Activated CD8-positive, alpha-beta T cell treated with anti-CD3 and anti-CD28 coated beads, Interleukin-2, amount 10 ng/mL, durations not matched to agents 7 days and 5 days (primary cell): ENCODE measurements around the gene GLP1R. TPM values are rescaled to one million over a fixed set of nuclear protein-coding genes. Genes with fewer than 3 reads are reported as not detected.

Source experiments
- ATAC-seq: fragments of 150-1000 bp; cut with Tn5 transposase; one replicate; pipeline ENCODE4 v1.10.0; 2021; ENCODE audit warnings: moderate library complexity
- CTCF ChIA-PET: fragments of 350-600 bp; sonication (Branson Sonifier 250); formaldehyde crosslinking; loops from one replicate; lab custom pipeline; 2021; ENCODE audit warnings: antibody characterized with exemption; lab: Charles Lee
- POLR2A ChIA-PET: fragments of 350-600 bp; sonication (Branson Sonifier 250); formaldehyde crosslinking; loops from one replicate; lab custom pipeline; 2021; ENCODE audit warnings: antibody characterized with exemption; lab: Charles Lee
- DNase-seq: peaks from one replicate; pipeline ENCODE4 v3.0.0-alpha.2; 2020
- H3K27ac Mint-ChIP-seq: one replicate; pipeline ENCODE4 v1.8.0; 2021; ENCODE audit warnings: mild to moderate bottlenecking, mixed read lengths
- H3K27me3 Mint-ChIP-seq: one replicate; pipeline ENCODE4 v1.8.0; 2021; ENCODE audit warnings: low read depth, mixed read lengths
- H3K36me3 Mint-ChIP-seq: one replicate; pipeline ENCODE4 v1.8.0; 2021; ENCODE audit warnings: low read depth, mixed read lengths
- H3K4me1 Mint-ChIP-seq: one replicate; pipeline ENCODE4 v1.8.0; 2021; ENCODE audit warnings: low read depth, mixed read lengths
- H3K4me3 Mint-ChIP-seq: one replicate; pipeline ENCODE4 v1.8.0; 2021; ENCODE audit warnings: mild to moderate bottlenecking, mixed read lengths
- H3K9me3 Mint-ChIP-seq: one replicate; pipeline ENCODE4 v1.8.0; 2022; ENCODE audit warnings: mixed read lengths; ENCODE audit not compliant: insufficient read depth
- total RNA-seq, 2 experiments: library from RNA; stranded (reverse); gene quantifications; one replicate each; pipeline ENCODE4 v1.2.3, GENCODE V29; 2021

The GLP1R gene
- total RNA-seq, 2 experiments from 2014 or later = not detected

DNA sequence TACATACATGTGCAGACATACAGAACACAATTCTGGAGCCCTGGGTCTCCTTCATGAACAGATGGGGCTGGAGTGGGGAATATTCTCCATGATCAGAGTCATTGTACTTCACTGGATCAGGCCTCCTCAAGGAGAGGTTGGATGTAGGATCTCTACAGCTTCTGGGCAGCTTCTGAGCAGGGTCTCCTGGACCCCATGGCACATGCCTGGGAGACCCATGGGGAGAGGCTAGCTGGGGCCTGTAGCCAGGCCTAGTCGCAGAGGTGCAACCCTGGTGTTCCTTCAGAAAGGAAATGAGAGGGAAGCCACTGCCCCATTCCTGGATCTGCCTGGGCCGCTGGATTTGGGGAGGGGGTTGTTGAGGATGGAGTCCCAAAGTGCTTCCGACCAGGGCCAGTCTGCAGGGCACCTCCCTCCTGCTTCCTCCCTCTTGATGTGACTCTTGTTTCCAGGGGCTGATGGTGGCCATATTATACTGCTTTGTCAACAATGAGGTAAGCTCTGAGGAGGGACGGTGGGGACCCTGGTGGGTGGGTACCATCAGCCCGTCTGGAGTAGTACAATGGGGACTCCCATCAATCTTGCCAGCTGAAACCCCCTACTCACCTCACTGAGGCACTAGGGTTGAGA is 31.8 kb downstream of the GLP1R start:
- no peak overlapping the region for H3K27ac Mint-ChIP-seq
- no peaks in the 10 kb centered on the region for H3K4me1 Mint-ChIP-seq
- no peak overlapping the region for H3K4me3 Mint-ChIP-seq
- ChIA-PET POLR2A (no interaction called here), CTCF (no interaction called here)
- peaks cover 2% of the 10 kb centered on the region for H3K27me3 Mint-ChIP-seq
- ATAC-seq (no peak), DNase-seq (no peak)
- no peaks in the 10 kb centered on the region for H3K9me3 Mint-ChIP-seq
- H3K36me3 Mint-ChIP-seq = no peaks in the 10 kb centered on the region

DNA sequence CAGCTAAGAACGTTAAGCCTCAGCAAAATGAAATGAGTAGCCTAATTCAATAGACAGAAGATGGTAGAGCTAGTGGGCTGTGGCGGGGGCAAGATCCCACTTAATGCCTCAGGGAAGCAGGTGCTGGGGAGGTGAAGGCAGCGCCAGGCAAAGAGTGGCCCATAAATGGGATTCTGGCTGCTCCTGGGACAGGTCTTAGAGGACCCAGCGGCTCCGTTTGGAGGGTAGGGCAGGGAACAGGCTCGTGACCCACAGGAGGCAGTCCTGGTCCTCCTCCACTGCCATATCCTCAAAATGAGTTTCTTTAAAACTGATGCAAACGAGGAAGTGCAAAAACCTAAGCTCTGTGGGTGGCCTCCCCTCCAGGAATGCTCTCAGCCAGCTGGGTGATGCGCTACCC is 33.7 kb downstream of the GLP1R start:
- Mint-ChIP-seq H3K4me3 (no peak overlapping the region), H3K36me3 (no peaks in the 10 kb centered on the region), H3K27me3 (peaks cover 2% of the 10 kb centered on the region), H3K27ac (no peak overlapping the region), H3K9me3 (no peaks in the 10 kb centered on the region), H3K4me1 (peaks cover 13% of the 10 kb centered on the region)
- CTCF ChIA-PET = no interaction called here
- no peak for ATAC-seq
- POLR2A ChIA-PET = no interaction called here
- no peak for DNase-seq

DNA sequence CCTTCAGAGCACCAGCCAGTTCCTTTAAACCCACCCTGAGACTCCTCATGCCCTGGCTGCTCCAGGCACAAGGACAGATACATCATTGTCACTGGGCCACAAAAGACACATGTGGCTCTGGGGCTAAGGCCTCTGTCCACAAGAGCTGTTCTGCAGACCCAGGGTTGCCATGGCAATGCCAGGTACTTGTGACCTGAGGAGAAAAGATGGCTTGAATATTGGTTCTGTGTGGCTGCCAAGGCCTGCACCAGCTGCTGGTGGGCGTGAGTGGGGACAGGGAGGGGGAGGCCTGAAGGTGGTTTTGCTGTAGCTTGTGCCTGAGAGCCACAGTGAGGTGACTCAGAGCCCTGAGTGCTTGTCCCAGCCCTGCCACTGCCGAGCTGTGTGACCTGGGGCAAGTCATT is 34.7 kb downstream of the GLP1R start:
- Mint-ChIP-seq H3K36me3 (no peaks in the 10 kb centered on the region), H3K9me3 (no peaks in the 10 kb centered on the region), H3K27me3 (peaks cover 9% of the 10 kb centered on the region), H3K4me3 (no peak overlapping the region), H3K4me1 (peaks cover 13% of the 10 kb centered on the region), H3K27ac (no peak overlapping the region)
- ChIA-PET CTCF (no interaction called here), POLR2A (interaction anchor here (0.9 to 1.9 kb wide), 2 partner anchors 10 to 32 kb away, joined by 5 to 6 read pairs; partner anchors contain the start of gene SAYSD1)
- ATAC-seq (no peak), DNase-seq (no peak)

DNA sequence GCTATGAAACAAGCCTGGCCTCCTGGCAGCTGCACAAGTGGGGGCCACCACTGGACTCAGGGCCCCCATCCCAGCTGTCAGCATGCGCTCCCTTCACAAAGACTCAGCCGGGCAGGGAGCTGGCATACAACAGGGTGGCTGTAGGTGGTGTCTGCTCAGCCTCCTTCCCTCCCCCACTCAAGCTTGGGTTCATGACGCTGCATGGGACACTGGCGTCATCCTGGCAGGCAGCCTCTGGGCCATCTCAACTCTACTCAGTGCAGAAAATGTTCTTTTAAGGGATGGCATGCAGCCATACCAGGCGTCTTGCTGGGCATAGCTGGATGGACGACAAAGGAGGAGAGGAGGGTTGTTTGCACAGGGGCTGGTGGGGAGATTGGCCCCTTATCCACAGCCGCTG is 35.9 kb downstream of the GLP1R start:
- Mint-ChIP-seq H3K4me1 (peaks cover 13% of the 10 kb centered on the region), H3K27me3 (peaks cover 20% of the 10 kb centered on the region), H3K27ac (no peak overlapping the region), H3K9me3 (no peaks in the 10 kb centered on the region), H3K36me3 (no peaks in the 10 kb centered on the region), H3K4me3 (no peak overlapping the region)
- ATAC-seq (no peak), DNase-seq (no peak)
- ChIA-PET POLR2A (interaction anchor here (1.9 kb wide), 1 partner anchor 30 kb away, joined by 6 read pairs; the partner anchor contains the start of gene SAYSD1), CTCF (no interaction called here)

DNA sequence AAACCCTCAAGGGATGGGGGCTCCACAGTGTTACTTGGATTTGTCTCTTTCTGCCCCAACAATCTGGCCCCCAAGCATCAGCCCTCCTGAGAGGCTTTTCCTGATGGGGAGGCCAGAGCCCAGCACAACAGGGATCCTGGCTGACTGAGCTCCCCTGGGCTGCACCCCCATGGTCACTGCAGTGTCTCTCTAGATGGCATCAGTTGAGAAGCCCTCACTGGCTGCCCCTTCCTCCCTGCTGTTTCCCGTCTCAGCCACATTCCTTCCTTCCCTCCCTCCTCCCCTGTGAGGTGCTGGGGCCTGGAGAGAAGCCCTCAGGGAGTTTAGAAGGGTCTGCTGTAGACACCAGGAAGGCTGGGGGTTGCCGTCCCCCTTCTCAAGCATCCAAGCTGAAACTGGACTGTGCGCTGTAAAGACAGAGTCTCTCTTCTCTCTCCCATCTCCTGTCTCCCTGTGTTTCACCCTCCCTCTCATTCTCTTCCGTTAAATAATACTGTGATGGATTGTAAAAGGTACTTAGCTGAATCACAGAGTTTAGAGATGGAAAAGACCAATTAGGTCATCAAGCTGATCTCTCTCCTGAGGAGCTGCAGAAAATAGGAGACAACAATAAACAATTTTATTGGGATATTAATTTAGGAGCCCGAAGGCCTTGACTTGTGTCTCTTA is 36.7 kb downstream of the GLP1R start:
- Mint-ChIP-seq H3K4me3 (no peak overlapping the region), H3K9me3 (no peaks in the 10 kb centered on the region), H3K27ac (no peak overlapping the region), H3K4me1 (peaks cover 13% of the 10 kb centered on the region), H3K27me3 (peaks cover 21% of the 10 kb centered on the region), H3K36me3 (no peaks in the 10 kb centered on the region)
- ChIA-PET POLR2A (interaction anchor here (1.9 kb wide), 1 partner anchor 29 kb away, joined by 6 read pairs; the partner anchor contains the start of gene SAYSD1), CTCF (no interaction called here)
- ATAC-seq (no peak), DNase-seq (no peak)

- ATAC-seq (peak; percentile 26), DNase-seq (peak; percentile 42)
- Mint-ChIP-seq H3K36me3 (no peaks in the 10 kb centered on the region), H3K9me3 (no peaks in the 10 kb centered on the region), H3K4me3 (no peak overlapping the region), H3K27me3 (peaks cover 31% of the 10 kb centered on the region), H3K4me1 (peaks cover 13% of the 10 kb centered on the region), H3K27ac (no peak overlapping the region)
- CTCF ChIA-PET = interaction anchor here (2.8 kb wide), 1 partner anchor 224 kb away, joined by 11 read pairs; no protein-coding TSS in a partner anchor
- POLR2A ChIA-PET = no interaction called here
Measured at GRCh38 chr6:39086294-39086693, 37.7 kb downstream of the GLP1R start.

DNA sequence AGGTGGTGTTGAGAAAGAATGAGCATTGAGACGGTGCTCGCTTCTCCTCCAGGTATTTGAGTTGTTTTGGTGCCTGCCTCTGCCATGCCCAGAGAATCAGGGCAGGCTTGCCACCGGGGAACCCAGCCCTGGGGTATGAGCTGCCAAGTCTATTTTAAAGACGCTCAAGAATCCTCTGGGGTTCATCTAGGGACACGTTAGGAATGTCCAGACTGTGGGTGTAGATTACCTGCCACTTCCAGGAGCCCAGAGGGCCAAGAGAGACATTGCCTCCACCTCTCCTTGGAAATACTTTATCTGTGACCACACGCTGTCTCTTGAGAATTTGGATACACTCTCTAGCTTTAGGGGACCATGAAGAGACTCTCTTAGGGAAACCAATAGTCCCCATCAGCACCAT is 38.1 kb downstream of the GLP1R start:
- no peaks in the 10 kb centered on the region for H3K9me3 Mint-ChIP-seq
- DNase-seq (no peak), ATAC-seq (no peak)
- no peaks in the 10 kb centered on the region for H3K36me3 Mint-ChIP-seq
- CTCF ChIA-PET = interaction anchor here (2.8 kb wide), 1 partner anchor 223 kb away, joined by 11 read pairs; no protein-coding TSS in a partner anchor
- H3K27me3 Mint-ChIP-seq = peaks cover 32% of the 10 kb centered on the region
- POLR2A ChIA-PET = no interaction called here
- peaks cover 13% of the 10 kb centered on the region for H3K4me1 Mint-ChIP-seq
- H3K27ac Mint-ChIP-seq = no peak overlapping the region
- H3K4me3 Mint-ChIP-seq = no peak overlapping the region

DNA sequence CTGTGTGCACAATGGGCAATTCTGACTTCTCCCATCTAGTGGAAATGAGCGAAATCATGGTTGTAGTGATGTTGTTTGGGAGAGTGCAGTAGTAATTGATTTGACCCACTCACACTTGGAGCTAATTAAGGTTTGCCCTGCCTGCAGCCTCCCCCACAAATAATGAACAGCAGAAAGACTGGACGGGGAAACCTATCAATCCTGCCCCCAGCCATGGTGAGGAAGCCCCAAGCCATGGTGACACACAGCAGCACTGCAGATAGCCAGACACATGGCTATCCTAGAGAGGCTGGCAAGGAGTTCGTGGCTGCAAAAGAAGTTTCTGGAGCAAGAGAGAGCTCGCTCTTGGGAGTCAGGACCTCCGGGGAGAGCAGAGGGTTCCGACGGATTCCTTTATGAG is 38.6 kb downstream of the GLP1R start:
- DNase-seq (no peak), ATAC-seq (no peak)
- H3K9me3 Mint-ChIP-seq = no peaks in the 10 kb centered on the region
- CTCF ChIA-PET = interaction anchor here (1.0 to 2.8 kb wide), 3 partner anchors 13 to 223 kb away, joined by 3 to 11 read pairs (median 3); no protein-coding TSS in a partner anchor
- no peak overlapping the region for H3K4me3 Mint-ChIP-seq
- peaks cover 36% of the 10 kb centered on the region for H3K27me3 Mint-ChIP-seq
- no peaks in the 10 kb centered on the region for H3K36me3 Mint-ChIP-seq
- H3K27ac Mint-ChIP-seq = no peak overlapping the region
- POLR2A ChIA-PET = no interaction called here
- peaks cover 13% of the 10 kb centered on the region for H3K4me1 Mint-ChIP-seq

DNA sequence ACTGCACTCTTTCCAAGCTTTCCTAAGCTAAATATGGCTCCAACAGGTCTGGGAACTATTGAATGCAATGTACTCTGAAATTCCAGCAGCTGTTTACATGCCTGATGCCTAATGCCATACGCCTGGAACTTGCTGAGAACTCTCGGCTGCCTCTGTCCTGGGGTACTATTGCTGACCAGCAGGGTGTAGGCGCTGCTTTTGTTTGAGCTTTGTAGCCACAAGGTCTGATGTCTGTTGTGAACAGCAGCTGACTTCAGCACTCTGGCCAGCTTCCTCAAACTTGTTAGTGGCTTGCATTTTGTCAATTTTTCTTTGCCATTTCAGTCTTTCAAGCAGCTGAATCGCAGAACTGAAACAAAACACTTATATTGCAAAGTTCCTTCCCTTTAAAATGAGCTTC is 39.8 kb downstream of the GLP1R start:
- DNase-seq (peak; percentile 42), ATAC-seq (peak; percentile 61)
- ChIA-PET POLR2A (interaction anchor here (1.2 kb wide), 1 partner anchor 14 kb away, joined by 3 read pairs; no protein-coding TSS in a partner anchor), CTCF (interaction anchor here (0.5 to 2.8 kb wide), 14 partner anchors 12 to 405 kb away, joined by 3 to 12 read pairs (median 4); partner anchors contain the start of gene SAYSD1)
- Mint-ChIP-seq H3K36me3 (no peaks in the 10 kb centered on the region), H3K9me3 (no peaks in the 10 kb centered on the region), H3K4me1 (peaks cover 13% of the 10 kb centered on the region), H3K4me3 (no peak overlapping the region), H3K27ac (no peak overlapping the region), H3K27me3 (peaks cover 44% of the 10 kb centered on the region)

- H3K27me3 Mint-ChIP-seq = peaks cover 47% of the 10 kb centered on the region
- POLR2A ChIA-PET = no interaction called here
- DNase-seq (no peak), ATAC-seq (no peak)
- H3K4me1 Mint-ChIP-seq = peaks cover 13% of the 10 kb centered on the region
- no peak overlapping the region for H3K27ac Mint-ChIP-seq
- no peak overlapping the region for H3K4me3 Mint-ChIP-seq
- H3K9me3 Mint-ChIP-seq = no peaks in the 10 kb centered on the region
- no peaks in the 10 kb centered on the region for H3K36me3 Mint-ChIP-seq
- CTCF ChIA-PET = no interaction called here
Measured at GRCh38 chr6:39090036-39090435, 41.5 kb downstream of the GLP1R start.

GRCh38 chr6:39091220-39091619 is 42.6 kb downstream of the GLP1R start:
- no peaks in the 10 kb centered on the region for H3K9me3 Mint-ChIP-seq
- H3K4me3 Mint-ChIP-seq = no peak overlapping the region
- H3K27ac Mint-ChIP-seq = no peak overlapping the region
- ATAC-seq (no peak), DNase-seq (no peak)
- H3K27me3 Mint-ChIP-seq = peaks cover 47% of the 10 kb centered on the region
- ChIA-PET POLR2A (no interaction called here), CTCF (interaction anchor here (0.9 to 1.3 kb wide), 2 partner anchors 10 to 75 kb away, joined by 3 to 4 read pairs; no protein-coding TSS in a partner anchor)
- peaks cover 7% of the 10 kb centered on the region for H3K4me1 Mint-ChIP-seq
- H3K36me3 Mint-ChIP-seq = no peaks in the 10 kb centered on the region

GRCh38 chr6:39092124-39092523 is 43.5 kb downstream of the GLP1R start:
- H3K27ac Mint-ChIP-seq = no peak overlapping the region
- H3K36me3 Mint-ChIP-seq = no peaks in the 10 kb centered on the region
- no peak for ATAC-seq
- ChIA-PET POLR2A (no interaction called here), CTCF (interaction anchor here (0.9 kb wide), 1 partner anchor 9 kb away, joined by 4 read pairs; no protein-coding TSS in a partner anchor)
- DNase-seq = no peak
- no peak overlapping the region for H3K4me3 Mint-ChIP-seq
- H3K9me3 Mint-ChIP-seq = no peaks in the 10 kb centered on the region
- no peaks in the 10 kb centered on the region for H3K4me1 Mint-ChIP-seq
- peaks cover 47% of the 10 kb centered on the region for H3K27me3 Mint-ChIP-seq
